ENCODE measurements around the gene FBXO33.

FBXO33 gene

DNA sequence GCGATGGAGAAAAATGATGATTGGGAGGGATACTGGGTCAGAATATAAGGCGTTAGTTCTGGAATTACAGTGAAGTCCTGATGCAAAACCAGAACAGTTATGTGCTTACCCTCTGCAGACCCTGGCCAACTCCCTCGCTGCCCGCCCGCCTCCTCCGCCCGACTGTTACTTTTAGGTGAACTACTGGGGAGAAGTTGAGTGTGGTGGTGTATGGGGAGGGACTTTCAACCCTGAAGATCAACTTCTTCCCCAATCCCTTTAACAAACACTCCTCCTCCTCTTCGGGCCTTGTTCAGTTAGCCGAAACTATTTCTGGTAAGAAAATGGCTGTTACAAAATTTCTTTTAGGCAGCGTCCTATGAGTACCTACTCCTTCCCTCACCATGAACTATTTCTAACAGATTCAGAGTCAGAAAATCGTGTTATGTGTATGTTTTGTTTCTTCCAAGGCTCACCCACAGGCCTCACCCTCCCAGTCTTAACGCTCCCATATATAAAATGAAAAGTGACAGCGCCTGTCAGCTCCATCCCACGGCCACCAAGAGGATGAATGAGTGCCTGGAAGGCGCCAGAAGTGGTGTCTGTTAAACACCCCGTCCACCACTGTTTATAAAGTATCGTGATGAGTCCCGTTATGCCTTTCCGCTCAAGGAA, 1.3 kb downstream of the FBXO33 start:
- DNase-seq = no peak

DNA sequence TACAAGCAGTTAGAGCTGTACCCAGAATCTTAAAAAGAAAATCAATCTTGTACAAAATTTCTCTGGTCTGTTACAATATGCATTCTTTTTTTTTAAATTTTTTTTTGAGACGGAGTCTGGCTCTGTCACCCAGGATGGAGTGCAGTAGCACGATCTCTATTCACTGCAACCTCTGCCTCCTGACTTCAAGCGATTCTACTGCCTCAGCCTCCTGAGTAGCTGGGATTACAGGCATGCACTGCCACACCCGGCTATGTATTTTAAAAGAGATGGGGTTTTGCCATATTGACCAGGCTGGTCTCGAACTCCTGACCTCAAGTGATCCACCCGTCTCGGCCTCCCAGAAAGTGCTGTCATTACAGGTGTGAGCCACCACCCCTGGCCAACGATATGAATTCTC, 4.1 kb downstream of the FBXO33 start:
- DNase-seq = no peak

DNA sequence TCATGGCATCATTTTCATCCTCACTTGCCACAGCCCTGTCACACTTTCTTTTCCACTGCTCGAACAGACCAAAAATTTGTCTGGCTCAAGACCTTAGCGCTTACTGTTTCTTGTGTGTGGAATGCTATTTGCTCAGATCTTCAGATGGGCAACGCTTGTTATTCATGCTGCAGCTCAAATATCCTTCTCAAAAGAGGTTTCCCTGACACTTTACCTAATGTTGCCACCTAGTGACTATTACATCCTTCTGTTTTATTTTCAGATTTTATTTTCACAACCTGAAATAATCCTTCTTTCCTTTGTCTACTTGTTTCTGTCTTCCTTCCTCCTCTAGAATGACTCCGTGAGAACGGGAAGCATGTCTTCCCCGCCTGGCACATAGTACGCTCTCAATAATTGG, 5.6 kb downstream of the FBXO33 start:
- no peak for DNase-seq

- no peak for DNase-seq
These were observed 6.3 kb downstream of the FBXO33 start for GRCh38 chr14:39425947-39426346.

DNA sequence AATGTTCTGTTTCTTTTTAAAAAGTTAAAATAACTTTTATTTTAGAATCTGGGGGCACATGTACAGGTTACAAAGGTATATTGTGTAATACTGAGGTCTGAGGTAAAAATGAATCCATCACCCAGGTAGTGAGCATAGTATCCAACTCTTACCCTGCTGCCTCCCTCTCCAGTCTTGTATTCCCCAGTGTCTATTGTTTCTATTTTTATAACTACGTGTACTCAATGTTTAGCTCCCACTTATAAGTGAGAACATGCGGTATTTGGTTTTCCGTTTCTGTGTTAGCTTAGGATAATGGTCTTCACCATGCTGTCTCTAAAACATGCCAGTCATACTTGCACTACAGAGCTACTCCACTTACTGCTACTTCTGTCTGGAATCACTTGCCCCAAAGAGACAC, 8.4 kb downstream of the FBXO33 start:
- DNase-seq = no peak

DNA sequence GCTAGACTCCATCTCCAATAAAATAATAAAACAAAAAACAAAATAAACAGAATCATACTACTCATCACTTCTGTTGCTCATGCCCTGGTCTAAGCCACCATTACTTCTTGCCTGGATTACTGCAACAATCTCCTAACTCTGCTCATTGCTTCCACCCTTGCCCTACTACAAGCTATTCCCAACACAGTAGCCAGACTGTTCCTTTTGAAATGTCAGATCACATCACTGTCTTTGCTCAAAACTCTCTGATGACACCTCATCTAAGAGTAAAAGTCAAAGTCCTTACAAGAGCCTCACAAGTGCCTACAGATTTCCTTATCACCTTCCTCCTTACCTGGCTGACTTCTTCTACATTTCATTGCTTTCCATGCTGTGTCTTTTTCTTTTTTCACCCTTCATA, 10.0 kb downstream of the FBXO33 start:
- no peak for DNase-seq

DNA sequence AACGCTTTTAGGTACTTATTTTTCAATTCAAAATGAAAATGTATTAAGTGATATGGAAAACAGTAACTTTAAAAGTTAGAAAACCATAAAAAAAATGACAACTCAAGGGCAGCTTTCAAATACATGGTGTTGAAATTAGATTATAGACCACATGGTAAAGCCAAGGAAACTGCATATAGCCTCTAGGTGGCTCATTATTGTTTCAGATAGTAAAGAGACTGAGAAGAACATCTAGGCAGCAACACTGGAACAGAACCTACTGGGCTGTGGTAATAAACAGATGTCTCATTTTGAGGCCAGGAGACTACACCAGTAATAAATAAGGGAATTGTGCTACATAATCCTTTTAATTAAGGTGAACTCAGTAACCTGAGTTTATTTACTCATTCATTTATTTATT, 13.0 kb downstream of the FBXO33 start:
- DNase-seq = no peak

- DNase-seq = no peak
These were observed 15.2 kb downstream of the FBXO33 start for GRCh38 chr14:39417014-39417413.

GRCh38 chr14:39416072-39416471, 16.2 kb downstream of the FBXO33 start:
- DNase-seq = no peak

DNA sequence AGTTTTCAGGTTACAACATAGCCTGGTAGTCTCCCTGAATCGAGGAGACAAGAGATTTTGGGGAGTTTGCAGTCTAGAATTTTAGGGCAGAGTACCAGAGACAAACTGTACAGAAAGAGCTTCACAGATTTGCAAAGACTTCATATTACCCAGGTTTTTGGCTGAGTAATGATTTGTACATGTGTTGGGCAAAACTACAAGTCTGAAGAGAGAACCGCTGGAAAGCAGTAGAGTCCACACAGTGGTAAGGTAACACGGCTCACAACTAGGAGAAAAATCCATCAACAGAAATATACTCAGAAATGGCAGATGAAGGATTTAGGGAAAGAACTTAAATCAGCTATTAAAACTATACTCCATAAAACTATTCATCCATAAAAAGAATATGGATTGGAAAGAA, 25.7 kb downstream of the FBXO33 start:
- no peak for DNase-seq

GRCh38 chr14:39398382-39398781, 33.9 kb downstream of the FBXO33 start:
- no peak for DNase-seq

DNA sequence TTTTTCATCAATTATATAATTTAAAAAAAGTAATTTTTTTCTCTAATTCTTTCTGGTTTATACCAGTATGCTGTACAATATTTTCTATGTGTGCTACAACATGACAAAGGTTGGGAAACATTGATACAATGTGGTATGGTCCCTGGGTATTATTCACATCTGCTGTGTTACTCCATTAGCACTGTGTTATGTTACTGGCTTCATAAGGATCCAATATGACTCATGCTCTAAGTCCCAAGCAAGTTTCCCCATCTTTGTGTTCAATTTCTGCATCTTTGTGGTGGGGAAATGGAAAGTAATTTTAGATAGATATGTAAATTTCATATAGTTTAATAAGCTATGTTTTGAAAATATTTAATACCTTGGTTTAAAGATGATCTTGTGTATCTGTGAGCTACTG, 35.8 kb downstream of the FBXO33 start:
- no peak for DNase-seq

- DNase-seq = no peak
These were observed 36.5 kb downstream of the FBXO33 start for GRCh38 chr14:39395555-39396254.

DNA sequence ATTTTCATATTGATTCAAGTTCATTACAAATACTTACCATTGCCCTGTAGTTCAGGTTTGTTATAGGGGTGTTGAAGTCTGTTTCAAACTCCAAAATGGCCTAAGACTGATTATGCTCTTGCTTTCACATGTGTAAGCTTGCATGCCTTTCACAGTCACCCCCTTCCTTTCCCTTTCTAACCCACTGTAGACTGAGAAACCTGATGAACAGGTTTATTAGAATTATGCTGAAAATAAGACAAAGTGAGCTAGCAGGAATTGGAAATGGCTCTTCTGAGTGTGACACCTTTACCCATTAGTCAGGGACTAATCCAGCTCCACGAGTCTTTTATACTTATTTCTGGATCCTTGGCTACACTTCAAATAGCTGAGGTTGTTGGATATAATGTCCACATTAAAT, 38.9 kb downstream of the FBXO33 start:
- no peak for DNase-seq

- no peak for DNase-seq
These were observed 48.1 kb downstream of the FBXO33 start for GRCh38 chr14:39384177-39384576.

GRCh38 chr14:39383741-39384140, 48.5 kb downstream of the FBXO33 start:
- DNase-seq = no peak

- DNase-seq = no peak
These were observed 49.1 kb downstream of the FBXO33 start for GRCh38 chr14:39383026-39383660.

DNA sequence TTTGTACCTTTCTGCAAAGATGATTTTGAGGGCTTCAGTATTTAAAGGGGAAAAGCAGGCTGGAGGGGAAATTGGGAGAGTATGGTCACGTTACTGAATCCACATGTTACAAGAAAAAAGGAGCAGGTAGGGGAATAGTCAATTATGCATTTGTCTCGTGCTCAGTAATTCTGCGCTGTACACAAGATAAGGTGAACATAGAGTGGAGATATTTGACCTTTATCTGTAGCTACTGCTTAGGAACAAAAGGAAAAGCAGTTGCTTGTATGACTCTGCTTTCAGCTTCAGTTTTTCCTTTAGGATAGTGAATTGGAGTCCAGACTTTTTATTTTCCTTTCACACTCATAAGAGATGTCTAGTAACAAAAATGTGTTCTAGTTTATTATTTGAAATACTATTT, 49.8 kb downstream of the FBXO33 start:
- no peak for DNase-seq

DNA sequence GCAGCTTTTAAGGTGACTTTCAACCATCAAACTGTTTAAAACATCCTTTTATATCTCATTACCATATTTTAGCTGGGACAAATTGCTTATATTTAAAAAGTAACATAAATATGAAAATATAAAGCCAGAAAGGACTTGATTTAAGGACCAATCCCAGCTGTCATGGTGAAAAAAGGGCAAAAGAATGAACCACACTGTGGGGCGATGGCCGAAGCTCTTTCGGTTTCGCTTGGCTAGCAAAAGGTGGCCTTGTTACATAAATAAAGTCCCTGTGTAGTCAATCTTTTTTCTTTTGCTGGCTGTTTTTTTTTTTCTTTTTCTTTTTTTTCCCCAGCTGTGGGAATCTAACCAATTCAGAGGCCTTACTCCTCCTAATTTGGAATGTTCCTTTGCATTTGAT, 50.9 kb downstream of the FBXO33 start:
- no peak for DNase-seq

DNA sequence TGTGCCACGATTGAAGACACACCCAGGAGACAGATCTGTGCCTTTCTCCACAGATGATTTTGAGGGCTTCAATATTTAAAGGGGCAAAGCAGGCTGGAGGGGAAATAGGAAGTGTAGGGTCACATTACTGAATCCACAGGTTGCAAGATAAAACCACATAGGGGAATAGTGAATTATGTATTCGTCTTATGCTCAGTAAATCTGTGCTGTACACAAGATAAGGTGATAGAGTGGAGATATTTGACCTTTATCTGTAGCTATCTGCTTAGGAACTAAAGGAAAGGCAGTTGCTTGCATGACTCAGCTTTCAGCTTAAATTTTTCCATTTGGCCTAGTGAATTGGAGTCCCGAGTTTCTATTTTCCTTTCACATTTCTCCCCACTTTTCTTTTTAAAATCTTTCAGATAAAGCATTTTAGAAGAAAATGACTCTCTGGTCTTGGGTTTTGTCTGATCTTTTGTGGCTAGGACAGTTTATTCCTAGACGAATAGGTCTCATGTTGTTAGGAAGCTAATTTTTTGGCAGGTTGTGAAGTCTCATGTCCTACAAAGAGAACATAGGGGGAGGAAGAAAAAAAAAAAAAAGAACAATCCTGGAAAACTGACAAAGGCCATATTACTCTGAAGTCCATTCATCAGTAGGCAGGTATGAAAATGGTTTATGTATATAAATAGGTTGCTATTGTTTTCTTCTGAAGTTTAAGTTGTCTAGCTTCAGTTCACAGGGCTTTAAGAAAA, 55.4 kb downstream of the FBXO33 start:
- no peak for DNase-seq

DNA sequence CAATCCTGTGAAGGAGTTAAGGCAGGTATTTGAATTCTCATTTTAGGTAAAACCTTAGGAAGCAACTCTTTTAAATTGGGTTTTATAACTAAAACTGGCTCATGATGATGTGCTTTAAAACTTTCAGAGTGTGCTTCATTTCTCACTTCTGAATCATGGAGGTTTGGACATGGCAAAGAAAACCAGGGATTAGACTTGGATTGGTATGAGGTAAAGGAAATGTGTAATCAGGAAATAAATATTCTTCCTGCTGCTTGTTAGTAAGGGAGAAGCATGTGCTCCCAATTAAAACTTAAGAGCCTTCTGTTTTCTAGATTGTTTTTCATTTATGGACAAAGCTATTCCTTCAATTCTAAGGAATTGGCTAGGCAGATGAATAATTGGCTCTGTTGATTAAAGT, 57.4 kb downstream of the FBXO33 start:
- no peak for DNase-seq

DNA sequence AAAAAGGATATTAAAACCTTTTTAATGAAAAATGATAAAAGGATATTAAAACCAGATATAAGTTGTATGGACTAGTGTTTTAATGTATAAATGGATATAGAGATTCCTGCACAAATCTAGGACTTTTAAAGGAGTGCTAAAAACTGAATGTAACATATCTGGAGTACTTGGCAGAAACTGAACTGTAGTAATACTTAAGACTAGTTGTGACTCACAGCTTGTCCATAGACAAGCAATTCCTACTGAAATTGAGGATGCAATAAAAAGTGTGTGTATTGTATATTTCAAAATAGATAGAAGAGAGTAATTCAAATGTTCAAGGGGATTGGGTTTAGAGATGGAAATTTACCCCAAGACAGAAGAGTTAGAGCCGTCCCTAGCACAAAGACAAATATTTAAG, 59.6 kb downstream of the FBXO33 start:
- no peak for DNase-seq

GRCh38 chr14:39370415-39370814, 61.8 kb downstream of the FBXO33 start:
- DNase-seq = no peak

DNA sequence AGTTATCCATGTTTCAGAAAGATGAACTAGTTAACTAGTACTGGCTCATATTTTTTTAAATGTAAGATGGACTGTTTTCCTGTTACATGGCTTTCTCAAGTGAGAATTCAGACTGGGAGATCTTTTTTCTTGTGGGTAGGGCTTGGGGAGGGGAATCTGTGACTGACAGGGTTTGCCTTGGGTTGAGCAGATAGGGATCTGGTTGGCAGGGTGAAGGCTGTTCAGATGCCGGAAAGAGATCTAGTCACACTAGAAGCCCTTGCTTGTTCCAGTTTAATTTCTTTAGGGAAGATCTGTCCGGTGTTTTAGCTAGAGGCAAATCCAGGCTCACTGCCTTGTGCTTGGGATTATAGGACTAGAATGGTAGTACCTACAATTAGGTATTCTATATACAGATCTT, 63.2 kb downstream of the FBXO33 start:
- no peak for DNase-seq
